Measurements from ENCODE around the gene TNPO3. TPM values are rescaled to one million over a fixed set of nuclear protein-coding genes. Genes with fewer than 3 reads are reported as not detected.
"Not testable (repeated sequence)": the region's sequence is repeated elsewhere in the genome, so short reads cannot be mapped to it uniquely, and the experiment has no call there.

The TNPO3 gene
- total and polyA plus RNA-seq, 4 donors, result 12.3 to 45.9 (median 25.9) TPM

- no peak for DNase-seq
- Histone ChIP-seq H3K9ac (ENCODE audit: insufficient read depth in 1 of 2, low read length in 2 of 2) (no peak overlapping the region), H3K4me3 (no peak overlapping the region), H3K9me3 (ENCODE audit: control insufficient read depth in 4 of 4, insufficient read depth in 3 of 4, low read length in 3 of 4) (peaks cover 0 to 14% (median 0%) of the 10 kb centered on the region in 4 donors), H3K27me3 (ENCODE audit: control insufficient read depth in 3 of 3, insufficient read depth in 3 of 3, low read length in 2 of 3) (peaks cover 5 to 41% (median 21%) of the 10 kb centered on the region in 3 donors), H3K4me1 (ENCODE audit: control insufficient read depth in 5 of 5, insufficient read depth in 5 of 5, low read length in 5 of 5) (peaks cover 0 to 32% (median 2%) of the 10 kb centered on the region in 5 donors), H3K27ac (ENCODE audit: low read depth in 1 of 2, low read length in 1 of 2) (no peak overlapping the region), H3K36me3 (ENCODE audit: control insufficient read depth in 4 of 4, insufficient read depth in 4 of 4, low read length in 4 of 4) (no peaks in the 10 kb centered on the region)
- TF ChIP-seq, protein P1, sequence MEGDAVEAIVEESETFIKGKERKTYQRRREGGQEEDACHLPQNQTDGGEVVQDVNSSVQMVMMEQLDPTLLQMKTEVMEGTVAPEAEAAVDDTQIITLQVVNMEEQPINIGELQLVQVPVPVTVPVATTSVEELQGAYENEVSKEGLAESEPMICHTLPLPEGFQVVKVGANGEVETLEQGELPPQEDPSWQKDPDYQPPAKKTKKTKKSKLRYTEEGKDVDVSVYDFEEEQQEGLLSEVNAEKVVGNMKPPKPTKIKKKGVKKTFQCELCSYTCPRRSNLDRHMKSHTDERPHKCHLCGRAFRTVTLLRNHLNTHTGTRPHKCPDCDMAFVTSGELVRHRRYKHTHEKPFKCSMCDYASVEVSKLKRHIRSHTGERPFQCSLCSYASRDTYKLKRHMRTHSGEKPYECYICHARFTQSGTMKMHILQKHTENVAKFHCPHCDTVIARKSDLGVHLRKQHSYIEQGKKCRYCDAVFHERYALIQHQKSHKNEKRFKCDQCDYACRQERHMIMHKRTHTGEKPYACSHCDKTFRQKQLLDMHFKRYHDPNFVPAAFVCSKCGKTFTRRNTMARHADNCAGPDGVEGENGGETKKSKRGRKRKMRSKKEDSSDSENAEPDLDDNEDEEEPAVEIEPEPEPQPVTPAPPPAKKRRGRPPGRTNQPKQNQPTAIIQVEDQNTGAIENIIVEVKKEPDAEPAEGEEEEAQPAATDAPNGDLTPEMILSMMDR (IDR thresholded peaks at IDR 0.05; ENCODE audit: control extremely low read depth, extremely low read depth), result no peak
- WGBS, 2 donors, result 80 to 90% methylated on average over 10 of the region's 10 CpGs
- ATAC-seq (ENCODE audit: insufficient read depth, low FRiP score), result no peak
Measured at GRCh38 chr7:128913870-128914565, 140.9 kb downstream of the TNPO3 start.

GRCh38 chr7:128912709-128913495, 142.0 kb downstream of the TNPO3 start:
- ATAC-seq (ENCODE audit: insufficient read depth, low FRiP score), result not testable (repeated sequence)

DNA sequence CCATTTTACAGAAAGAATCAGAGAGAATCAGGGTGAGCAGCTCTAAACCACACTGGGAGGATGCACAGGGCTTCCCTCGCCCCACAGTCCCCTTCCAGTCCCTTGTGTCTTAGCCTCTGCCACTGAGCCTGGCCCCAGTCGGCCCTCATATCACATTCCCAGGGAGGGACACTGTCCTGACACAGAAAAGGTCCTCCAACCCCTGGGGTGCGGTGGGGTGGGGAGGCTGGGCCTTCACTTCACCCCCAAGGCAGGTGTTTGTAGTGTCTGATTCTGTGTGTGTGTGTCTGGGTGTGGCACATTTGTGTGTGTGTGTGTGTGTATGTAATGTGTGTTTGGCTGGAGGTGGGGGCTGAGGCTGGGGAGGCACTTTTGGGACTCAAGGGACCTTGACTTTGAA, 142.6 kb downstream of the TNPO3 start:
- H3K36me3 ChIP-seq (ENCODE audit: control insufficient read depth in 4 of 4, insufficient read depth in 4 of 4, low read length in 4 of 4), result no peaks in the 10 kb centered on the region
- H3K9ac ChIP-seq (ENCODE audit: insufficient read depth in 1 of 2, low read length in 2 of 2), result no peak overlapping the region
- DNase-seq (no peak), ATAC-seq (ENCODE audit: insufficient read depth, low FRiP score) (no peak)
- no peak overlapping the region for H3K27ac ChIP-seq (ENCODE audit: low read depth in 1 of 2, low read length in 1 of 2)
- H3K9me3 ChIP-seq (ENCODE audit: control insufficient read depth in 4 of 4, insufficient read depth in 3 of 4, low read length in 3 of 4), result peaks cover 0 to 14% (median 0%) of the 10 kb centered on the region in 4 donors
- H3K4me3 ChIP-seq, result no peak overlapping the region
- TF ChIP-seq, protein P1 (IDR thresholded peaks at IDR 0.05; ENCODE audit: control extremely low read depth, extremely low read depth), result no peak
- H3K27me3 ChIP-seq (ENCODE audit: control insufficient read depth in 3 of 3, insufficient read depth in 3 of 3, low read length in 2 of 3), result peaks cover 5 to 35% (median 21%) of the 10 kb centered on the region in 3 donors
- peaks cover 0 to 33% (median 2%) of the 10 kb centered on the region in 5 donors for H3K4me1 ChIP-seq (ENCODE audit: control insufficient read depth in 5 of 5, insufficient read depth in 5 of 5, low read length in 5 of 5)
- 83 to 85% methylated on average over 3 of the region's 3 CpGs for WGBS, 2 donors

More at GRCh38 chr7:128912709-128913495, 142.0 kb downstream of the TNPO3 start:
- H3K9ac ChIP-seq (ENCODE audit: insufficient read depth in 1 of 2, low read length in 2 of 2); H3K4me3 ChIP-seq; H3K36me3 ChIP-seq (ENCODE audit: control insufficient read depth in 4 of 4, insufficient read depth in 4 of 4, low read length in 4 of 4); H3K27ac ChIP-seq (ENCODE audit: low read depth in 1 of 2, low read length in 1 of 2); DNase-seq: not testable (repeated sequence)
- H3K9me3 ChIP-seq (ENCODE audit: control insufficient read depth in 4 of 4, insufficient read depth in 3 of 4, low read length in 3 of 4), result peaks cover 0 to 14% (median 0%) of the 10 kb centered on the region in 4 donors
- 87 to 89% methylated on average over 6 to 13 of the region's 20 CpGs for WGBS, 2 donors
- H3K27me3 ChIP-seq (ENCODE audit: control insufficient read depth in 3 of 3, insufficient read depth in 3 of 3, low read length in 2 of 3), result peaks cover 5 to 36% (median 21%) of the 10 kb centered on the region in 3 donors
- H3K4me1 ChIP-seq (ENCODE audit: control insufficient read depth in 5 of 5, insufficient read depth in 5 of 5, low read length in 5 of 5), result peaks cover 0 to 33% (median 2%) of the 10 kb centered on the region in 5 donors
